VCaP (cell line): ENCODE data around the gene SALL2.

Experiments used
- H3K27ac ChIP-seq: fragments of 450-650 bp; 2 replicates; pipeline ENCODE4 v1.5.1; 2017
- TF ChIP-seq, protein P1 (sequence below): fragments of 450-650 bp; conservative IDR thresholded peaks from 2 replicates; pipeline ENCODE4 v1.5.1; 2017; ENCODE audit warnings: mild to moderate bottlenecking, moderate library complexity

SALL2 gene

DNA sequence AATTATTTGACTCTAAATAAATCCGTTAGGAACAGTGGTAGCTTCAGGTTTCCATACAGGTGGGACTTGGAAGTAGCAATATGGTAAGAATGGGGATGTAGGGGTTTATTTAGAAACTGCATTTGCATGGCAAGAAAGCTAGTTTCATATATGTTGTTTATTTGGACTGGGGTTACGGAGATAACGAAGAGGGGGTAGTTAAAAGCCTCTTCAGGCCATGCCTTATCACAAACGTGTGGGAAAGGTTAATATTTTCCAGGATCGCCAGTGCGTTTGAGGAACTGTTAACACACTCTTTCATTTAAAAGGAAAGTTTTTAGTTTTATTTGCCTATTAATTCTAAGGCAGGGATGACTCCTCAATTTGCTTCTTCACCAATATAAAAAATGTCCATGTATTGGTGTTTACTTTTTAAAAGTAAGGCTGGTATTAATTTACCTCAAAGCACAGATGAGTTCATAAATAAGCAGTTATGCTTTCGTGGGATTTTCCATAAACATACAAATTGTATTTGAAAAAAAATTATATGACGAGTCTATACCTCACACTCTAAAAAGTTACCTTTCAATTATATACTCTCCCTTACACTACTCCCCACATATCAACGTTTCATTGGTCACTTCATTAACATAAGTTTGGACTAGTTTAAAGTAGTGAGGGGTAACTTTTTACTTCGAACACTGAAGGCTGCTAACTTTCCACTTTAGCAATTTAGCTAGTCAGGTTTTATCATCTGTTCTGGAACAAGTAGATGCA is 50.2 kb downstream of the SALL2 start:
- peak overlapping the region; percentile 79 for H3K27ac ChIP-seq
- TF ChIP-seq, protein P1, sequence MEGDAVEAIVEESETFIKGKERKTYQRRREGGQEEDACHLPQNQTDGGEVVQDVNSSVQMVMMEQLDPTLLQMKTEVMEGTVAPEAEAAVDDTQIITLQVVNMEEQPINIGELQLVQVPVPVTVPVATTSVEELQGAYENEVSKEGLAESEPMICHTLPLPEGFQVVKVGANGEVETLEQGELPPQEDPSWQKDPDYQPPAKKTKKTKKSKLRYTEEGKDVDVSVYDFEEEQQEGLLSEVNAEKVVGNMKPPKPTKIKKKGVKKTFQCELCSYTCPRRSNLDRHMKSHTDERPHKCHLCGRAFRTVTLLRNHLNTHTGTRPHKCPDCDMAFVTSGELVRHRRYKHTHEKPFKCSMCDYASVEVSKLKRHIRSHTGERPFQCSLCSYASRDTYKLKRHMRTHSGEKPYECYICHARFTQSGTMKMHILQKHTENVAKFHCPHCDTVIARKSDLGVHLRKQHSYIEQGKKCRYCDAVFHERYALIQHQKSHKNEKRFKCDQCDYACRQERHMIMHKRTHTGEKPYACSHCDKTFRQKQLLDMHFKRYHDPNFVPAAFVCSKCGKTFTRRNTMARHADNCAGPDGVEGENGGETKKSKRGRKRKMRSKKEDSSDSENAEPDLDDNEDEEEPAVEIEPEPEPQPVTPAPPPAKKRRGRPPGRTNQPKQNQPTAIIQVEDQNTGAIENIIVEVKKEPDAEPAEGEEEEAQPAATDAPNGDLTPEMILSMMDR = no peak
